ENCODE results near the gene SUPT3H.

- TF ChIP-seq CTCF (IDR thresholded peaks at IDR 0.05) (no peak), POLR2AphosphoS5 (IDR thresholded peaks at IDR 0.05) (no peak)
Measured at GRCh38 chr6:45184937-45185336, 192.8 kb downstream of the SUPT3H start.
